SK-N-SH treated with all-trans-retinoic acid at 6 μM for 48 hours (cell line): ENCODE measurements around the gene DOHH.
A peak's percentile ranks its signal among the peaks of the same experiment; 100 is the strongest.

Experiments used
- ATAC-seq: fragments of 200-7000 bp; cut with Tn5 transposase; 3 replicates; pipeline ENCODE4 v1.9.1; 2020; ENCODE audit warnings: mild to moderate bottlenecking, moderate library complexity
- ARNTL ChIP-seq: fragments of 450-650 bp; formaldehyde crosslinking; IDR thresholded peaks from 2 replicates; pipeline ENCODE4 v1.5.0; 2020; ENCODE audit warnings: low read depth, mild to moderate bottlenecking, moderate library complexity, borderline replicate concordance
- BACH2 ChIP-seq: fragments of 250-450 bp; sonication (Bioruptor Pico); IDR thresholded peaks from 2 replicates; pipeline ENCODE4 v1.9.0; 2021; ENCODE audit warnings: mild to moderate bottlenecking, borderline replicate concordance
- CREB5 ChIP-seq: fragments of 250-450 bp; sonication (Bioruptor Pico); IDR thresholded peaks from 2 replicates; pipeline ENCODE4 v1.5.1; 2020; ENCODE audit warnings: low read depth, mild to moderate bottlenecking, moderate library complexity
- CSDC2 ChIP-seq: fragments of 250-450 bp; sonication (Bioruptor Pico); IDR thresholded peaks from 2 replicates; pipeline ENCODE4 v1.5.0; 2020; ENCODE audit warnings: mild to moderate bottlenecking, moderate library complexity
- CSRNP3 ChIP-seq: fragments of 250-450 bp; sonication (Bioruptor Pico); IDR thresholded peaks from 2 replicates; pipeline ENCODE4 v1.5.1; 2021; ENCODE audit warnings: mild to moderate bottlenecking, moderate library complexity
- GLIS3 ChIP-seq: fragments of 250-450 bp; sonication (Bioruptor Pico); IDR thresholded peaks from 2 replicates; pipeline ENCODE4 v1.5.0; 2020; ENCODE audit warnings: mild to moderate bottlenecking, moderate library complexity
- ISL1 ChIP-seq: fragments of 250-450 bp; sonication (Bioruptor Pico); IDR thresholded peaks from 2 replicates; pipeline ENCODE4 v2.1.2; 2022; ENCODE audit warnings: mild to moderate bottlenecking, moderate library complexity
- OSR1 ChIP-seq: fragments of 250-450 bp; sonication (Bioruptor Pico); IDR thresholded peaks from 2 replicates; pipeline ENCODE4 v1.8.0; 2022; ENCODE audit warnings: moderate library complexity, mild to moderate bottlenecking, inconsistent platforms
- PATZ1 ChIP-seq: fragments of 250-450 bp; sonication (Bioruptor Pico); IDR thresholded peaks from 2 replicates; pipeline ENCODE4 v1.8.0; 2020; ENCODE audit warnings: mild to moderate bottlenecking, moderate library complexity, borderline replicate concordance
- POU6F1 ChIP-seq: fragments of 250-450 bp; sonication (Bioruptor Pico); IDR thresholded peaks from 2 replicates; pipeline ENCODE4 v1.8.0; 2021; ENCODE audit warnings: low read depth, mild to moderate bottlenecking, moderate library complexity, borderline replicate concordance
- TCF4 ChIP-seq: fragments of 250-450 bp; sonication (Bioruptor Pico); IDR thresholded peaks from 2 replicates; pipeline ENCODE4 v1.8.0; 2021; ENCODE audit warnings: mild to moderate bottlenecking, moderate library complexity, borderline replicate concordance
- TOX ChIP-seq: fragments of 250-450 bp; sonication (Bioruptor Pico); IDR thresholded peaks from 2 replicates; pipeline ENCODE4 v1.8.0; 2021; ENCODE audit warnings: mild to moderate bottlenecking, moderate library complexity, borderline replicate concordance
- TSHZ2 ChIP-seq: fragments of 250-450 bp; sonication (Bioruptor Pico); IDR thresholded peaks from 2 replicates; pipeline ENCODE4 v1.5.0; 2020; ENCODE audit warnings: mild to moderate bottlenecking, moderate library complexity
- ZC3H10 ChIP-seq: fragments of 250-450 bp; sonication (Bioruptor Pico); IDR thresholded peaks from 2 replicates; pipeline ENCODE4 v1.5.1; 2021; ENCODE audit warnings: mild to moderate bottlenecking, moderate library complexity
- ZFP3 ChIP-seq: fragments of 250-450 bp; sonication (Bioruptor Pico); IDR thresholded peaks from 2 replicates; pipeline ENCODE4 v1.5.0; 2020; ENCODE audit warnings: mild to moderate bottlenecking, moderate library complexity
- ZFP30 ChIP-seq: fragments of 450-650 bp; formaldehyde crosslinking; IDR thresholded peaks from 2 replicates; pipeline ENCODE4 v1.5.0; 2022; ENCODE audit warnings: mild to moderate bottlenecking, moderate library complexity
- ZNF565 ChIP-seq: fragments of 450-650 bp; formaldehyde crosslinking; conservative IDR thresholded peaks from 2 replicates; pipeline ENCODE4 v1.5.0; 2020; ENCODE audit warnings: low read depth, mild to moderate bottlenecking, moderate library complexity
- ZNF8 ChIP-seq: fragments of 450-650 bp; formaldehyde crosslinking; IDR thresholded peaks from 2 replicates; pipeline ENCODE4 v1.5.0; 2020; ENCODE audit warnings: mild to moderate bottlenecking, moderate library complexity

The DOHH gene

GRCh38 chr19:3536429-3537100, 36.1 kb upstream of the DOHH start:
- ATAC-seq: peak; percentile 9
- TF ChIP-seq OSR1 (CRISPR knock-in tag) (no peak), ZNF565 (CRISPR knock-in tag) (no peak)

- ATAC-seq: no peak
- TF ChIP-seq CSRNP3 (CRISPR knock-in tag) (no peak), ARNTL (CRISPR knock-in tag) (no peak), TSHZ2 (CRISPR knock-in tag) (no peak), GLIS3 (no peak), ISL1 (no peak), PATZ1 (CRISPR knock-in tag) (no peak), BACH2 (CRISPR knock-in tag) (no peak), ZFP3 (CRISPR knock-in tag) (no peak)
Measured at GRCh38 chr19:3535981-3536380, 35.5 kb upstream of the DOHH start.

GRCh38 chr19:3535563-3535965, 35.1 kb upstream of the DOHH start:
- TF ChIP-seq OSR1 (CRISPR knock-in tag): no peak
- TF ChIP-seq ZC3H10 (CRISPR knock-in tag): no peak
- TF ChIP-seq CREB5 (CRISPR knock-in tag): no peak
- no peak for TF ChIP-seq TCF4
- TF ChIP-seq GLIS3: no peak
- ATAC-seq: no peak

GRCh38 chr19:3535235-3535535, 34.7 kb upstream of the DOHH start:
- no peak for ATAC-seq
- TF ChIP-seq CSDC2 (CRISPR knock-in tag) (no peak), CREB5 (CRISPR knock-in tag) (no peak), TCF4 (no peak), OSR1 (CRISPR knock-in tag) (no peak), CSRNP3 (CRISPR knock-in tag) (no peak), ZNF565 (CRISPR knock-in tag) (no peak), POU6F1 (CRISPR knock-in tag) (no peak), GLIS3 (no peak), TOX (CRISPR knock-in tag) (no peak), ISL1 (no peak), TSHZ2 (CRISPR knock-in tag) (no peak), ZFP30 (CRISPR knock-in tag) (no peak), ZC3H10 (CRISPR knock-in tag) (no peak), ZFP3 (CRISPR knock-in tag) (no peak), ZNF8 (CRISPR knock-in tag) (no peak)
